Measurements from ENCODE around the gene PICALM. TPM values are rescaled to one million over a fixed set of nuclear protein-coding genes. Genes with fewer than 3 reads are reported as not detected.
A peak's percentile ranks its signal among the peaks of the same experiment; 100 is the strongest.
"Not testable (repeated sequence)": the region's sequence is repeated elsewhere in the genome, so short reads cannot be mapped to it uniquely, and the experiment has no call there.

Gene PICALM
- total RNA-seq, 1 donor from 2014 or later, result 218 TPM

- no peak overlapping the region for H3K4me3 ChIP-seq (ENCODE audit: low read depth, low read length)
These were observed 133.1 kb downstream of the PICALM start for GRCh38 chr11:85935751-85936150.

GRCh38 chr11:85934596-85935169 lies 134.2 kb downstream of the PICALM start:
- no peak for TF ChIP-seq CTCF (conservative IDR thresholded peaks at IDR 0.05; ENCODE audit: low read depth, low read length)
- DNase-seq (ENCODE audit: low read depth), result no peak
- no peak overlapping the region for H3K4me3 ChIP-seq (ENCODE audit: low read depth, low read length)

More at GRCh38 chr11:85935751-85936150, 133.1 kb downstream of the PICALM start:
- no peak for TF ChIP-seq CTCF (conservative IDR thresholded peaks at IDR 0.05; ENCODE audit: low read depth, low read length)
- DNase-seq (ENCODE audit: low read depth), result no peak

GRCh38 chr11:85930879-85931366 lies 138.0 kb downstream of the PICALM start:
- H3K4me3 ChIP-seq (ENCODE audit: low read depth, low read length), result no peak overlapping the region
- peak; percentile 53 for DNase-seq (ENCODE audit: low read depth)
- TF ChIP-seq CTCF (conservative IDR thresholded peaks at IDR 0.05; ENCODE audit: low read depth, low read length), result no peak

GRCh38 chr11:85926653-85927214 lies 142.2 kb downstream of the PICALM start:
- not testable (repeated sequence) for DNase-seq (ENCODE audit: low read depth); H3K4me3 ChIP-seq (ENCODE audit: low read depth, low read length)

GRCh38 chr11:85923455-85923854 lies 145.4 kb downstream of the PICALM start:
- no peak for DNase-seq (ENCODE audit: low read depth)
- no peak overlapping the region for H3K4me3 ChIP-seq (ENCODE audit: low read depth, low read length)
- no peak for TF ChIP-seq CTCF (conservative IDR thresholded peaks at IDR 0.05; ENCODE audit: low read depth, low read length)

GRCh38 chr11:85922367-85922766 lies 146.5 kb downstream of the PICALM start:
- no peak for TF ChIP-seq CTCF (conservative IDR thresholded peaks at IDR 0.05; ENCODE audit: low read depth, low read length)
- no peak for DNase-seq (ENCODE audit: low read depth)
- H3K4me3 ChIP-seq (ENCODE audit: low read depth, low read length), result no peak overlapping the region

GRCh38 chr11:85918910-85919794 lies 149.7 kb downstream of the PICALM start:
- H3K4me3 ChIP-seq (ENCODE audit: low read depth, low read length), result no peak overlapping the region
- no peak for DNase-seq (ENCODE audit: low read depth)
- no peak for TF ChIP-seq CTCF (conservative IDR thresholded peaks at IDR 0.05; ENCODE audit: low read depth, low read length)

Measured in epithelial cell of proximal tubule (primary cell).